ENCODE measurements around the gene ZNF625.

DNA sequence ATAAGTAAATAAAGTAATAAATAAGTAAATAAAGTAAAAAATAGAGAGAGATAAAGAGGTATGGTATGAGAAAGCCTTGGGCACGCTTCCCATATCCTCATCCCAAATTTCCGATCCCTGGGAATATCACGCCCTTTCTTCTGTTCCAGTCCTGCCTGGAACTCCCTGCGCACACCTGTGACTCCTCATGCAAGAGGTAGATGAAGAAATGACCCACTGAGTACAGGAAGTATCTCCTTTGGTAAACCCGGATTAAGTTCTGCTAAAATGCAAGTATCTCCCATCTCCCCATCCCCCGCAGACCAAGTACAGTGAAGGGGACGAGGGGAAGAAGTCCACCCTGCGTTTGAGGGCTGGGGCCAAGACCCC lies 6.0 kb upstream of the ZNF625 start:
- TF ChIP-seq, protein P1, sequence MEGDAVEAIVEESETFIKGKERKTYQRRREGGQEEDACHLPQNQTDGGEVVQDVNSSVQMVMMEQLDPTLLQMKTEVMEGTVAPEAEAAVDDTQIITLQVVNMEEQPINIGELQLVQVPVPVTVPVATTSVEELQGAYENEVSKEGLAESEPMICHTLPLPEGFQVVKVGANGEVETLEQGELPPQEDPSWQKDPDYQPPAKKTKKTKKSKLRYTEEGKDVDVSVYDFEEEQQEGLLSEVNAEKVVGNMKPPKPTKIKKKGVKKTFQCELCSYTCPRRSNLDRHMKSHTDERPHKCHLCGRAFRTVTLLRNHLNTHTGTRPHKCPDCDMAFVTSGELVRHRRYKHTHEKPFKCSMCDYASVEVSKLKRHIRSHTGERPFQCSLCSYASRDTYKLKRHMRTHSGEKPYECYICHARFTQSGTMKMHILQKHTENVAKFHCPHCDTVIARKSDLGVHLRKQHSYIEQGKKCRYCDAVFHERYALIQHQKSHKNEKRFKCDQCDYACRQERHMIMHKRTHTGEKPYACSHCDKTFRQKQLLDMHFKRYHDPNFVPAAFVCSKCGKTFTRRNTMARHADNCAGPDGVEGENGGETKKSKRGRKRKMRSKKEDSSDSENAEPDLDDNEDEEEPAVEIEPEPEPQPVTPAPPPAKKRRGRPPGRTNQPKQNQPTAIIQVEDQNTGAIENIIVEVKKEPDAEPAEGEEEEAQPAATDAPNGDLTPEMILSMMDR (IDR thresholded peaks at IDR 0.05): no peak
- no peak for TF ChIP-seq POLR2A (IDR thresholded peaks at IDR 0.05)
